T-helper 1 cell treated with Interleukin-12 subunit alpha and Interleukin-12 subunit beta and Interleukin-4 antibody, amounts not matched to agents 30 ng/mL and 1 ng/mL, for 36 hours (primary cell): ENCODE measurements around the gene PTK6. TPM values are rescaled to one million over a fixed set of nuclear protein-coding genes. Genes with fewer than 3 reads are reported as not detected.
"Not testable (repeated sequence)": the region's sequence is repeated elsewhere in the genome, so short reads cannot be mapped to it uniquely, and the experiment has no call there.

Source experiments
- intact Hi-C: fragments of 100-400 bp; cut with micrococcal nuclease; formaldehyde crosslinking; loops from one replicate; pipeline ENCODE4 v1.15.1; 2024
- total RNA-seq: library from RNA; stranded (reverse); gene quantifications from 2 replicates; pipeline ENCODE4 v1.2.3, GENCODE V29; 2022

The PTK6 gene
- total RNA-seq, 1 donor from 2014 or later = 1.2 TPM

DNA sequence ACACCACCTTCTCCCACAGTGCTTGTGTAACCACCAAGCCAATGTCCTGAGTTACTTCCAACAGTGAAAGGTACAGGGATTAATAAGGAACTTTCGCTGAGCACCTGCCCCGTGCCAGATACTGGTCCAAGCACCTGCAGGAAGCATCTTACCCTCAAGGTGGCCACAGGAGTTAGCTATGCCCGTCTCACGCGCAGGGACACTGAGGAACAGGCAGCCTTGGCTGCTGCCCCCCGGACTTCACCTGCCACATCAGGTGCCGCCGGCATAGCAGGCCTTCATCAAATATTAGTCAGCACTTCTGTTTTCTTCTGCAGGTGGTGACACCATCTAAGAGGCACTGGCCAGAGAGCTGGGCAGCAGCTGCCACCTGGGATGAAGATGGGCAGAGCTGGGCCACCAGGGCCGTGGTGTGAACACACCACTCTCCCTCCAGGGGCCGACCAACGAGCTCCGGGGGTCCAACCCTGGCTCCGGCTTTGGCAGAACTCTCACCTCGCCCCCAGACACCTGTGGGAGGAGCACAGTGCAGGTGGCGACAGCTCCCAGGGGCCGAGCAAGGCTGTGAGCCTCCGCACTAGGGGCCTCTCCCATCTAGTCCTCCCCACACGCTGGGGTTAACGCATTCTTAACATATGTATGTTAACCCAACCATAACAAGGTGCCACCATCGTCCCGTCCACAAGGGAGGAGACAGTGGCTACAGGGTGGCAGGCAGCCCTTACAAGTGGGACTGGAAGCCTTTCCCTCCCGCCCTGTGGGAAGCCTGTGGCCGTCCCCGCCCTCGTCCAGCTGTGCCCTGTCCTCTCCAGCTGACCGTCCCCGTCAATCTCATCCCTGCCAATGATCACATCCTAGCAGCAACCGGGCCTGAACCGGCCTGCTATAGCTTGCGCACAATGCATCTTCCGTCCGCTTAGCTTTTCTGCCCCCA lies 19.5 kb downstream of the PTK6 start:
- intact Hi-C loops = no loop called here

DNA sequence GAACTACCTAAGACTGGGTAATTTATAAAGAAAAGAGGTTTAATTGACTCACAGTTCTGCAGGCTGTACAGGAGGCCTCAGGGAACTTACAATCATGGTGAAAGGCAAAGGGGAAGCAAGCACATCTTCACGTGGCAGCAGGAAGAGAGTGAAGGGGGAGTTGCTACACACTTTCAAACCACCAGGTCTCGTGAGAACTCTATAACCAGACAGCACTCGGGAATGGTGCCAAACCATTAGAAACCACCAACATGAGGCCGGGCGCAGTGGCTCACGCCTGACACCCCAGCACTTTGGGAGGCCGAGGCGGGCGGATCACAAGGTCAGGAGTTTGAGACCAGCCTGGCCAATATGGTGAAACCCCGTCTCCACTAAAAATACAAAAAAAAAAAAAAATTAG lies 22.7 kb downstream of the PTK6 start:
- intact Hi-C loops = not testable (repeated sequence)

GRCh38 chr20:63513207-63513606 lies 24.0 kb downstream of the PTK6 start:
- intact Hi-C loops = no loop called here

GRCh38 chr20:63509088-63509564 lies 28.1 kb downstream of the PTK6 start:
- intact Hi-C loops = no loop called here

- intact Hi-C loops = no loop called here
Observed at GRCh38 chr20:63508072-63508768, 29.0 kb downstream of the PTK6 start.

- intact Hi-C loops = no loop called here
Observed at GRCh38 chr20:63507083-63507743, 30.0 kb downstream of the PTK6 start.

DNA sequence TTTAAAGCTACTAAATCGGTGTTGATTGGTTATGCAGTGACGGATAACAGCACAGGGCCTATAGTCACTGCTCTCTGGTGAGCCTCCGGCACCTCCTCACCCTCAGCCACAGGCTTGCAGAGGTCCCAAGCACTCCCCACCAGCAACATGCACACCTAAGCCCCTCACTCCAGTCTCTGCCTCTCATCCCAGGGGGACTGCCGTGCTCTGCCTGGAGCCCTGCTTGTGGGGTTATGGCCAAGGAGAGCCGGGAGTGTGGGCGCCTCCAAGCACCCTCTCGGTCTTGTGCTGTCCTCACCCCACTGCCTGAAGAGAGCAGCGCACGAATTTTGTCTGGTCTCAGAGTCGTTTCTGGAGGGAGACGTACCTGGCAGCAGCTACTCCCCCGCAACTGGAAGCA lies 31.5 kb downstream of the PTK6 start:
- intact Hi-C loops = no loop called here

DNA sequence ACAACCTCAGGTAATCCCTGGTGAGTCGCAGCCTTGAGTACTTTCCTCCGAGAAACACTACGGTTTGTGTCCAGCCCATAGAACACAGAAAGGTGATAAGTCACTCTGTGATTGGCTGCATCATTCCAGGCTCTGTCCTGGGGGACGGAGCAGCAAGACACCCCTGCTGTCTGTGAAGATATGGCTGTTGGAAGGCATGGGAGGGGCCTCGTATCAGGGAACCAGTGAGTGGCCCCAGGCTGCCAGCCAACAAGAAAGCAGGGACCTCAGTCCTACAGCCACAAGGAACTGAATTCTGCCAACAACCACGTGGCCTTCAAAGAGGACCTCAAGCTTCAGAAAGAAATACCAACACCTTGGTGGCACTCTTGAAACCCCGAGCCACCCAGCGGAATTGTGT lies 31.9 kb downstream of the PTK6 start:
- intact Hi-C loops = no loop called here

DNA sequence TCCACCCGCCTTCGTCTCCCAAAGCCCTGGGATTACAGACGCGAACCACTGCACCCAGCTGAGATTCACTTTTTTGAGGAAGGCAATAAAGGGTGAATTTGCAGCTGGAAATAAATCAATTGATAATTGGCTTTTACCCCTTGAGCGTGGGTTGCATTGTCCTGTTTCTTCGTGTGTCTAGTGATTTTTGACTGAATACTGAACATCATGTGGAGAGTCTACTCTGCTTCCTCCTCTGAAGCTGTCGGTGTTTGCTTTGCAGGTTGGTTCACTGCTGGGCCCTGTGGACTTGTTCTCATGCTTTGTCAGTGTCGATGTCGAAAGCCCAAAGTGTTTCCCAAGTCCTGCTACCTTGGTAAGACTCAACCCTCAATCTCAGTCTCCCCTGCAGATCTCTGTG lies 32.5 kb downstream of the PTK6 start:
- intact Hi-C loops = no loop called here

DNA sequence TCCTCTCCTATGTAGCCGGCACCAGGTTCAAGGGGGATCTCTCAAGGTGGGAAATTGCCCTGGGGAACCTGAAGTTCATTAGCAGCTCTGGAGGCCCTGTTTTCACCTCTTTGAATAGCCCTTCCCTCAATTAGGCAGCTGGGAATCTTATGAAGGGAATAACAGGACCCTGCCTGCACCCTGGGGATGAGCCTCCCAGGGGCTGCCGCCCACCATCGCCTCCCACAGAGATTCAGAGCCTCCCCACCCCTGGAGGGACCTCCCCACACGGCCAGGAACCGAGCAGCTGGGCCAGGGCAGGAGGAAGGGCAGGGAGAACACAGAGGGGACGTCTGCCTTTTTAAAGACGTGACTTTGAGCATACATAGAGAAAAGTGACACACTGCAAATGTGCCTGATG lies 33.7 kb downstream of the PTK6 start:
- intact Hi-C loops = no loop called here

GRCh38 chr20:63502671-63503172 lies 34.5 kb downstream of the PTK6 start:
- intact Hi-C loops = no loop called here

- intact Hi-C loops = no loop called here
Observed at GRCh38 chr20:63501818-63502670, 35.1 kb downstream of the PTK6 start.

DNA sequence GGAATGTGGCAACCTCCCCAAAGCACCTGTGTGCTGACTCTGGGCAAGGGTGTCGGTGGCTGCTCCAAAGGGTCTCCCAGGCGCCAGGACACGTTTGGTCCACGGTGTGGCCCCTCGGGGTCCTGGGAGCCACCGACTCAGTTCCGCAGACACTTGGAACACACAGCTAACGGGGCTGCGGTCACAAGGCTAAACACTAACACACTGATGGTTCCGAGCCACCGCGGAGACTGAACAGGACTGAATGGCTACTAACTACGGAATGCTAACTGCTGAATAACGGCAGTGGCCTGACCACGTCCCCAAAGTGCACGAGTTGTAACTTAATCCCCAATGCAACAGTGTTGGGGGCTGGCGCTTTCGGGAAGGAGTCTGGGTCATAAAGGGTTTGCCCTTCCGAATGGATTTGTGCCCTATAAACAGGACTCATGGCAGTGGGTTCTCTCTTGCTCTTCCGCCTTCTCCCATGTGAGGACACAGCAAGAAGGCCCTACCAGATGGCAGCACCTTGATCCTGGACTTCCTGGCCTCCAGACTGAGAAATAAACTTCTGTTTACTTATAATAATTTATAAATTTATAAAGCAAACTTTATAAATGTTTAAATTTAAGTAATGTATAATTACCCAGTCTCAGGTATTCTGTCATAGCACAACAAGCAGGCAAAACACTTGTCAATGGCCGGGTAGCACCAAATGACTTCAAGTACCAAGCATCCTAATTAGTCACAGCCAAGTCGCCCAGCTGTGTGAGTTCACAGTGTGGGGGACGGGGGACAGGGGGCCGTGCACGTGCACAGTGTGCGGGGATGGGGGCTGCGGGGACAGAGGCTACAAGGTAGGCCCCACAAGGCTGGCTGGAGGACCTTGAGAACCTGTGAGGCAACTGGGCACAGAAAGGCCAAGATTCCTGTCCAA lies 36.0 kb downstream of the PTK6 start:
- intact Hi-C loops = no loop called here

GRCh38 chr20:63500151-63500901 lies 36.9 kb downstream of the PTK6 start:
- intact Hi-C loops = no loop called here

DNA sequence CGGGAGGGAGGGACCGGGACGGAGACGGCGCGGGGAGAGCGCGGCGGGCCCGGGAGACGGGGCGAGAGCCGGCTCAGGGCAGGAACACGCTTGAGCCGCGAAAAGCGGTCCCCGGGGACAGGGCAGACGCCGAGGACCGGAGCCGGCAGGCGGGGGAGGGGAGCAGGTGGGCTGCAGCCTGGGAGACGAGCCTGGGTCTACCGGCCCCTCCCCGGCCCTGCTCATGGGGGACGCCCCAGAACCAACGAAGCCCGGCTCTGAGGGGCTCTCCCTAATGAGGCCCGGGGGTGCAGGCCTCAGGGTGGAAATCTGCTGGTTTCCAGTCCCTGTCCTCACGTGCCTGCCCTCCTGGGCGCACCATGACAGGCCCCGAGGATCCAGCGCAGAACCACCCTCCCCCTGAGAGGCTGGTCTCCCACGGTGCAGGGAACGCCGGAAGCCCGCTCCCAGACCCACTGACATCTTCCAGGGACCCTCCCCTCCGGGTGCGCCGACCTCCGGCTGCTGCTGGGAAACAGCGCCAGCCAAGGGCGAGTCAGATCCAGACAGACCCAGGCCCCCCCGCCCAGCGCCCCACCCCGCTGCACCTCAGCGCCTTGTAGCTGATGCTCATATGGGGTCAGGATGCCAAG lies 37.7 kb downstream of the PTK6 start:
- intact Hi-C loops = no loop called here

- intact Hi-C loops = no loop called here
Observed at GRCh38 chr20:63498960-63499337, 38.2 kb downstream of the PTK6 start, which contains the start of gene EEF1A2. Gene EEF1A2, minus strand, starts transcription at chr20:63499083. Its CDS starts 1,320 bp downstream, at chr20:63497763.

DNA sequence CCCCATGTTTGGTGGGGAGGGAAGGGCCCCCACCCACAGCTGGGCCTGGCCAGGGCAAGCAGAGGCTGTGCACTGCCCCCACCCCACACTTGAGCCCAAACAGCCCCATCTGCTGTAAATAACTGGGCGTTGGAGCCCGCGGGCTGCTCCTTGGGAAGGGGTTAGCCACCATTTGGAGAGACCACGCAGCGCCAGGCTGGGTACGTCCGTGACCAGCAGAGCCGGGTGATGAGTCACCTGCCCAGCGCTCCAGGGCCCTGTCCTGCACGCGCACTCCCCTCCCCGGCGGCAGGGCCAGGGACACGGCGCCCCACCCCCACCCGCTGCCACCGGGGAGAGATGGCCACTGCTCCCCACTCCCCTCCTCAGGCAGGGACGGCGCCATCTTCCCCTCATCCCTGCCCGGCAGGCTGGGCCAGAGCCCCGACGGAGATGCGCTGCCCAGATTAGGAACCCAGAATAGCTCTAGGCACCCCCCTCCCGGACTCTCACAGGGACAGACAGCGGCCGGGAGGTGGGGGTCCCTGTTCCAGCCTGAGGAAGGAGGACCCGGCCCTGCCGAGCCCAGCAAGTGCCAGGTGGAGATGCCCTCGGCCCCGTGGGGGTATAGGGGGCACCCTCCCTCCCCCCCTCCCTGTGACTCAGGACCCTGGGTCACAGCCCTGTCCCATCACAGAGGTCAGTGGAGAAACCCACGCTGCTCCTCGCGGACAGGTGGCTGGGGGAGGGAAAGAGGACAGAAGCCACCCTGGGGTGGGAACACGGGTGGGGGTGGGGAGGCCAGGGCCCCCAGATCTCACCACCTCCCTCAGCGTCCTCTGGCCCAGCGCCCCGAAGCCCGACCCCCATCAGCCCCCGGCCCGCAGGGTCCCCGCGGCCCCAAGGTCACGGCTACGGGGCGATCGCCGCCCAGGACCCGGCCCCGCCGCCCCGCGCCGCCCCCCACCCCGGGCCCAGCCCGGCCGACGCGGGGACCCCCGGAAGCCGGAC lies 38.9 kb downstream of the PTK6 start:
- intact Hi-C loops = no loop called here
